NCI-H82 treated with DMSO at 0.1 percent for 48 hours (cell line): ENCODE data around the gene OR6T1.

Source experiments
- DNase-seq: peaks from one replicate; lab custom pipeline; 2025; ENCODE audit not compliant: unreplicated experiment; lab: John Stamatoyannopoulos, UW

Gene OR6T1

GRCh38 chr11:123943738-123944137, at the start of gene OR6T1:
TSS of gene OR6T1 (minus strand) at chr11:123943838. CDS start at chr11:123943838, 0 bp downstream.
- DNase-seq, result no peak

- DNase-seq, result no peak
Measured at GRCh38 chr11:123979311-123979710, 35.7 kb upstream of the OR6T1 start.

- no peak for DNase-seq
Measured at GRCh38 chr11:123977731-123978347, 34.2 kb upstream of the OR6T1 start, which contains the start of gene OR10S1. TSS of gene OR10S1 (minus strand) at chr11:123977781. CDS start at chr11:123977664, 117 bp downstream.

GRCh38 chr11:123976770-123977560, 33.3 kb upstream of the OR6T1 start:
- DNase-seq, result no peak

GRCh38 chr11:123973816-123974215, 30.2 kb upstream of the OR6T1 start:
- no peak for DNase-seq

- DNase-seq, result no peak
Measured at GRCh38 chr11:123956752-123957151, 13.1 kb upstream of the OR6T1 start.

- no peak for DNase-seq
Measured at GRCh38 chr11:123945132-123945531, 1.5 kb upstream of the OR6T1 start.

GRCh38 chr11:123942413-123942812, 1.2 kb downstream of the OR6T1 start:
- no peak for DNase-seq

- DNase-seq, result no peak
Measured at GRCh38 chr11:123939317-123939716, 4.3 kb downstream of the OR6T1 start, which contains the start of gene OR4D5. TSS of gene OR4D5 (plus strand) at chr11:123939617. CDS start at chr11:123939617, 0 bp downstream.

GRCh38 chr11:123924027-123924426, 19.6 kb downstream of the OR6T1 start:
- DNase-seq, result no peak

- DNase-seq, result no peak
Measured at GRCh38 chr11:123920943-123921342, 22.7 kb downstream of the OR6T1 start.

- no peak for DNase-seq
Measured at GRCh38 chr11:123905826-123906225, 37.8 kb downstream of the OR6T1 start.

GRCh38 chr11:123904932-123905331, 38.7 kb downstream of the OR6T1 start:
- no peak for DNase-seq

GRCh38 chr11:123903932-123904331, 39.7 kb downstream of the OR6T1 start:
- DNase-seq, result no peak

- no peak for DNase-seq
Measured at GRCh38 chr11:123901867-123902266, 41.8 kb downstream of the OR6T1 start, which contains the start of gene OR8D4. TSS of gene OR8D4 (plus strand) at chr11:123902167. CDS start at chr11:123906432, 4,265 bp downstream.

- no peak for DNase-seq
Measured at GRCh38 chr11:123899792-123900191, 43.8 kb downstream of the OR6T1 start.
